Tibial nerve (tissue), 4 donors: Measurements from ENCODE around the gene CALHM2. TPM values are rescaled to one million over a fixed set of nuclear protein-coding genes. Genes with fewer than 3 reads are reported as not detected.

Source experiments
- DNase-seq, 2 donors: peaks; one replicate each; pipeline ENCODE4 v3.0.0-alpha.2; 2019; ENCODE audit warnings: low spot score in 2 of 2
- H3K27ac ChIP-seq, 4 donors: fragments of 200-600 bp; sonication (generic) in 3 of 4; one replicate each; pipeline ENCODE4 v1.5.1; 2017 to 2019; ENCODE audit warnings: mild to moderate bottlenecking in 1 of 4
- H3K27me3 ChIP-seq, 2 donors: fragments of 200-600 bp; sonication (generic) in 1 of 2; one replicate each; pipeline versions ENCODE4 v1.5.1 to v1.6.0; 2017 to 2019
- H3K36me3 ChIP-seq, 3 donors: fragments of 200-600 bp; sonication (generic); one replicate each; pipeline ENCODE4 v1.5.1; 2018 to 2019
- H3K4me1 ChIP-seq, 4 donors: fragments of 200-600 bp; sonication (generic) in 3 of 4; one replicate each; pipeline ENCODE4 v1.5.1; 2017 to 2019
- H3K4me3 ChIP-seq, 4 donors: fragments of 200-600 bp; sonication (generic) in 3 of 4; one replicate each; pipeline ENCODE4 v1.5.1; 2017 to 2019; ENCODE audit warnings: mild to moderate bottlenecking in 1 of 4, moderate library complexity in 1 of 4
- H3K9me3 ChIP-seq, 4 donors: fragments of 200-600 bp; sonication (generic) in 3 of 4; one replicate each; pipeline ENCODE4 v1.5.1; 2017 to 2019
- EP300 ChIP-seq, 2 donors: sonication (generic); formaldehyde crosslinking; IDR thresholded peaks; one replicate each; pipeline ENCODE4 v1.6.1; 2017; ENCODE audit warnings: antibody characterized with exemption in 2 of 2, mild to moderate bottlenecking in 1 of 2
- POLR2A ChIP-seq, 2 donors: fragments of 450-650 bp; IDR thresholded peaks; one replicate each; pipeline ENCODE4 v1.6.1; 2017; ENCODE audit warnings: antibody characterized with exemption in 2 of 2, mild to moderate bottlenecking in 2 of 2, moderate library complexity in 2 of 2
- WGBS, 2 donors: methylation state at CpG; one replicate each; pipeline ENCODE4 v1.1.5; 2018; 5-methylcytosine and 5-hydroxymethylcytosine counted together
- total RNA-seq, 4 donors: library from RNA; depleted of rRNA; stranded (reverse); fragments of >200 nt; gene quantifications; one replicate each; pipeline ENCODE4 v1.1.0, GENCODE V29; 2016
- TF ChIP-seq, protein P1 (sequence below), 5 experiments: fragments of 200-600 bp in 3 of 5; fragments of 450-650 bp in 2 of 5; sonication (generic) in 3 of 5; IDR thresholded peaks; one replicate each; pipeline ENCODE4 v1.5.1; 2016 to 2019; ENCODE audit warnings: antibody characterized with exemption in 5 of 5, mild to moderate bottlenecking in 3 of 5, moderate library complexity in 2 of 5

The CALHM2 gene
- total RNA-seq, 4 donors from 2014 or later, result 61.4 to 119 (median 65.6) TPM

DNA sequence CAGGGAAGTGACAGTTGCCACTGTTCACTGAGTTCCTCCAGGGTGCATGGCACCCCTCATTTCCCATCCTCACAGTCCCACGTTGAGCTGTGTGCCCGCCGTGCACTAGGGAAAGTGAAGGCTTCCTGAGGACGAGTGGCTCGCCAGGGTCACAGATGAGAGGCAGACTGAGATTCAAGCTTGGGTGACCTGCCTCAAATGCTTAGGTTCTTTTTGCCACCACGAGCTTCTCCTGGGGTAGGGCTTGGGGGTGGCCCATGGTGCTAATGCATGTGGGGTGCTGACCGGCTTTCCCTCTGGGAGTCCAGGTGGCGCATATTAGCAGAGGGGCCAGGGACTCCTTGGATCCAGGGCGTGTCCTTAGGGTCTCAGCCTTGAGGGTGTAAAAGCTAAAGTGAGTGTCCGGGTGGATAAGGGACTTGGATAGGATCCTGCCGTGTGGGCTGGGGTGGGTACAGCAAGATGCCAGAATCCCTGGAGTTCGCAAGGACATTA lies 1.9 kb downstream of the CALHM2 start:
- Histone ChIP-seq H3K36me3 (peaks cover 0 to 50% (median 8%) of the 10 kb centered on the region in 3 donors), H3K4me1 (peaks cover 0 to 68% (median 44%) of the 10 kb centered on the region in 4 donors), H3K27ac (peak overlapping the region; percentile 59 to 93 (median 87)), H3K4me3 (peak overlapping the region; percentile 59 to 90 (median 82)), H3K27me3 (no peaks in the 10 kb centered on the region), H3K9me3 (no peaks in the 10 kb centered on the region)
- TF ChIP-seq EP300 (IDR thresholded peaks at IDR 0.05) (no peak), POLR2A (IDR thresholded peaks at IDR 0.05) (no peak)
- TF ChIP-seq, protein P1, sequence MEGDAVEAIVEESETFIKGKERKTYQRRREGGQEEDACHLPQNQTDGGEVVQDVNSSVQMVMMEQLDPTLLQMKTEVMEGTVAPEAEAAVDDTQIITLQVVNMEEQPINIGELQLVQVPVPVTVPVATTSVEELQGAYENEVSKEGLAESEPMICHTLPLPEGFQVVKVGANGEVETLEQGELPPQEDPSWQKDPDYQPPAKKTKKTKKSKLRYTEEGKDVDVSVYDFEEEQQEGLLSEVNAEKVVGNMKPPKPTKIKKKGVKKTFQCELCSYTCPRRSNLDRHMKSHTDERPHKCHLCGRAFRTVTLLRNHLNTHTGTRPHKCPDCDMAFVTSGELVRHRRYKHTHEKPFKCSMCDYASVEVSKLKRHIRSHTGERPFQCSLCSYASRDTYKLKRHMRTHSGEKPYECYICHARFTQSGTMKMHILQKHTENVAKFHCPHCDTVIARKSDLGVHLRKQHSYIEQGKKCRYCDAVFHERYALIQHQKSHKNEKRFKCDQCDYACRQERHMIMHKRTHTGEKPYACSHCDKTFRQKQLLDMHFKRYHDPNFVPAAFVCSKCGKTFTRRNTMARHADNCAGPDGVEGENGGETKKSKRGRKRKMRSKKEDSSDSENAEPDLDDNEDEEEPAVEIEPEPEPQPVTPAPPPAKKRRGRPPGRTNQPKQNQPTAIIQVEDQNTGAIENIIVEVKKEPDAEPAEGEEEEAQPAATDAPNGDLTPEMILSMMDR (IDR thresholded peaks at IDR 0.05), result no peak
- DNase-seq, result no peak
- 79 to 89% methylated on average over 12 of the region's 12 CpGs for WGBS, 2 donors

DNA sequence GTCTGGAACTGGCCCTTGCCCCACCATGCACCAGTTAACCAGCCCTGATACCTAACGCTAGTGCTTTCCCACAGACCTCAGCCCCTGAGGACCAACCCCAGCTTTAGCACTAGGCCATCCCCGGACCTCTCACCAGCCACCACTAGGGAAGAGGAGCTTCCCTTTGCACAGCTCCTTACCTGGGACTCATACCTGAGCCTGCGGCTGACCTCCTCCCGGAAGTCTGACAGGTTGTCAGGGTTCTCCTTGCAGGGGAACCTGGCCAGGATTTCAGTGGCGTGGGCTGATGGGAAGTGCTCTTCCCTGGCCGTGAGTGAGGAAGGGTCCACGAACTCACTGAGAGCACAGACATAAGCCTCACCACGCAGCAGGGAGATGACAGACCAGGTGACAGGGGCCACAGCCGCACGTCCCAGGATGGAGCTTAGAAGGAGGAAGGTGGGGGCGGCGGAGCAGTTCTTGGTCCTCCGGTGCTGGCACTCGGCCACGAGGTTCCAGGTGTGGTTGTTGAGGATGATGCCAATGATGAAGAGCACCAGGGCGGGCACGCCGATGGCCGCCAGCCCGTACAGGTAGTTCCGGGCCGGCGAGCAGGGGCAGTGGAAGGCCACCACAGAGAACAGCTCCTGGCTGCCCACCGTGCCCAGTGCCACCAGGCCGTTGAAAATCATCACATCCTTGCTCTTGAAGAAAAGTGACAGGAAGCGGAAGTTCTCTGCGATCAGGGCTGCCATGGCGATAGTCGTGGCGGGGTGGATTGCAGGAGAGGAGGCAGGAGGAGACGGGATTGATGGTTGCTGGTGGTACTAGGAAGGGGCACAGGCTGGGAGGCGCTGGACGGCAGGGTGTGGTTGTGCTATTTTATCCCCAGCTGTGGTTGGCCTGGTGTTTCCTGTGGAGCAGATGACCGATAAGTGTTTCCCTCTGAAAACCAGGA lies 2.7 kb downstream of the CALHM2 start:
- no peaks in the 10 kb centered on the region for H3K27me3 ChIP-seq
- no peak for TF ChIP-seq POLR2A (IDR thresholded peaks at IDR 0.05)
- TF ChIP-seq EP300 (IDR thresholded peaks at IDR 0.05), result no peak
- no peak for DNase-seq
- peaks cover 0 to 58% (median 8%) of the 10 kb centered on the region in 3 donors for H3K36me3 ChIP-seq
- peak overlapping the region in 3 of 4 donors; percentile 63 to 93 (median 91) for H3K27ac ChIP-seq
- 84 to 85% methylated on average over 33 to 34 of the region's 34 CpGs for WGBS, 2 donors
- H3K9me3 ChIP-seq, result no peaks in the 10 kb centered on the region
- H3K4me3 ChIP-seq, result peak overlapping the region in 2 of 4 donors; percentile 1 to 77
- H3K4me1 ChIP-seq, result peaks cover 0 to 75% (median 44%) of the 10 kb centered on the region in 4 donors

DNA sequence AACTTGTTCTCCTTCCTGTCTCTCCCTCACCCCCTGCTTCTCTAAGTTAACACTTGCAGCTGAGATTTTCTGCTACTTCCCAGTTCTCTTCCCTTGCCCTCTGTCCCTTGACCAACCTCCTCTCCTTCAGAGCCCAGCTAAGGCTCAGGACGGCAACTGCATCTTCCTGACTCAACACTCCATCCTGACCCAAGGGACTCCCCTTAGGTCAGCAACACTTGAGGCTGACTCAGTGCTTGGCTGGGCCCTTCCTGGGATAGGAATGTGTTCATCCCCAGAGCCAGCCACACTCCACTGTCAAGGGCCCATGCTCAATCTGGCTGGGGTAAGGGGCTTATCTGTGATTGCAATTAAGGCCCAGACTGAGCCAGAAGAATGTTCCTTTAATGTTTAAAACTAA lies 3.4 kb downstream of the CALHM2 start:
- no peak for TF ChIP-seq POLR2A (IDR thresholded peaks at IDR 0.05)
- peak in 1 of 2 donors; percentile 76 for TF ChIP-seq EP300 (IDR thresholded peaks at IDR 0.05)
- peaks cover 0 to 83% (median 44%) of the 10 kb centered on the region in 4 donors for H3K4me1 ChIP-seq
- 22 to 25% methylated on average over 1 of the region's 1 CpG for WGBS, 2 donors
- no peaks in the 10 kb centered on the region for H3K27me3 ChIP-seq
- H3K36me3 ChIP-seq, result peaks cover 0 to 65% (median 8%) of the 10 kb centered on the region in 3 donors
- peak overlapping the region in 2 of 4 donors; percentile 1 to 77 for H3K4me3 ChIP-seq
- DNase-seq, result peak; percentile 59 to 80
- peak overlapping the region in 3 of 4 donors; percentile 63 to 93 (median 91) for H3K27ac ChIP-seq
- H3K9me3 ChIP-seq, result no peaks in the 10 kb centered on the region

DNA sequence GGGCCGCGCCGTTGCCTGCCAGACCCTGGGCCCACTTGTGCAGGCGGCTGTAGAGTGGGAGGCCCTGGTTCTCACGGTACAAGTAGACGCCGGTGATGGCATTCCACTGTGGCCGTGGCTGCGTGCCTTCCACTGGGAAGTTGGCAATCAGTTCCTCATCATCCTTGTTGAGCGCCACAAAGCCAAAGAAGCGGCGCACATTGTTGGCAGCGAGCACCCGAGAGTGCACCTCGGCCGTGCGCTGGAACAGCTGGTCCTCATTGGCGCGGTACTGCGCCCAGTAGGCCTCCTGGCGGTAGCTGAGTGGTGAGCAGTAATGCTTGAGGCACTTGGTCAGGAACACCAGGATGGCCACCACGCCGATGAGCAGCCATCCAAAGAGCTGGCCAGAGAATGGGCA lies 5.0 kb downstream of the CALHM2 start:
- peaks cover 0 to 81% (median 8%) of the 10 kb centered on the region in 3 donors for H3K36me3 ChIP-seq
- H3K4me3 ChIP-seq, result no peak overlapping the region
- TF ChIP-seq POLR2A (IDR thresholded peaks at IDR 0.05) (no peak), EP300 (IDR thresholded peaks at IDR 0.05) (no peak)
- TF ChIP-seq, protein P1 (IDR thresholded peaks at IDR 0.05), result no peak
- peak overlapping the region in 3 of 4 donors; percentile 76 to 93 (median 91) for H3K27ac ChIP-seq
- 92% methylated on average over 23 of the region's 23 CpGs for WGBS, 2 donors
- no peaks in the 10 kb centered on the region for H3K9me3 ChIP-seq
- H3K4me1 ChIP-seq, result peaks cover 0 to 75% (median 37%) of the 10 kb centered on the region in 4 donors
- no peak for DNase-seq
- H3K27me3 ChIP-seq, result no peaks in the 10 kb centered on the region

DNA sequence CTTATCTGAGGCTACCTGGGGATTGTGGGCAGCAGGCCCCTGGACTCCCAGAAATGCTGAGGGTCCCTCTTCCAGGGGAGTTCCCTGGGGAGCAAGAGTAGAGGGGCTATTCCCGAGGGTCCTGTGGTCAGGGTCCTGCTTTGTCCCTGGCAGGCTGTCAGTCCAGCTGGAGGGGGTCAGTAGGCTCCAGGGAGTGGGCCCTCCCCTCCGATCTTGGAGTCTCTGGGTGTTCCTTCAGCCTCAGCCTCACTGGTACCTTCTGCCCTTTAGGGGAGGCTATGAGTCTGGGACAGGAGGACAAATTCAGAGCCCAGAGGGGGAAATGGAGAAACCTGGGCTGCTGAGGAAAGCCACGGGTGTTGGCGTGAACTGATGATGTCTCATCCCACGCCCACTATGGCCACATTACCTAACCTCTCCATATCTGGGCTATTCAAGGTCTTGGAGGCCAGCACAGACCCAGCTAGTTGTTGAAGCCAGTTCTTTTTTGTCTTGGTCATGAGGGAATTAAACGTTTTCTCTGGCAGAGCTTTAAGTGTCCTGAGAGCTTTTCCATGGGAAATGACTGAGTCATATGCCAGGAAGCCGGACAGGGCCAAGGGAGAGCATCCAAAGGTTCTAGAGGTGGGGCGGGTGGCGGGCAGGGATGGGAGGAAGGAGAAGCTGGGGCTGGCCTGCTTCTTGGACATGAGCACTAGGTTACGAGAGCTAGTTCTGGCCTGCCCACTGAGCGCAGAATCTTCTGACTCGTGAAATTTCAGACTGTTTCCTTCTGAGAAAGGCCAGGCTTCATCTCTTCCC lies 6.2 kb downstream of the CALHM2 start:
- peak; percentile 69 to 79 for DNase-seq
- 60 to 63% methylated on average over 12 of the region's 12 CpGs for WGBS, 2 donors
- peak overlapping the region; percentile 54 to 93 (median 84) for H3K27ac ChIP-seq

More for the DNA sequence above, 6.2 kb downstream of the CALHM2 start:
- H3K36me3 ChIP-seq, result peaks cover 0 to 93% (median 8%) of the 10 kb centered on the region in 3 donors
- H3K4me1 ChIP-seq, result peaks cover 0 to 73% (median 37%) of the 10 kb centered on the region in 4 donors
- no peaks in the 10 kb centered on the region for H3K9me3 ChIP-seq
- no peaks in the 10 kb centered on the region for H3K27me3 ChIP-seq
- H3K4me3 ChIP-seq, result no peak overlapping the region
- TF ChIP-seq, protein P1 (IDR thresholded peaks at IDR 0.05), result no peak
- peak in 1 of 2 donors; percentile 86 for TF ChIP-seq EP300 (IDR thresholded peaks at IDR 0.05)
